GM21717 (cell line): ENCODE measurements around the gene IFITM10.

Source experiments
- ATAC-seq: cut with Tn5 transposase; IDR thresholded peaks from one replicate; pipeline ENCODE4 v1.9.1; 2021; ENCODE audit warnings: mild to moderate bottlenecking, moderate library complexity; ENCODE audit not compliant: unreplicated experiment

The IFITM10 gene

DNA sequence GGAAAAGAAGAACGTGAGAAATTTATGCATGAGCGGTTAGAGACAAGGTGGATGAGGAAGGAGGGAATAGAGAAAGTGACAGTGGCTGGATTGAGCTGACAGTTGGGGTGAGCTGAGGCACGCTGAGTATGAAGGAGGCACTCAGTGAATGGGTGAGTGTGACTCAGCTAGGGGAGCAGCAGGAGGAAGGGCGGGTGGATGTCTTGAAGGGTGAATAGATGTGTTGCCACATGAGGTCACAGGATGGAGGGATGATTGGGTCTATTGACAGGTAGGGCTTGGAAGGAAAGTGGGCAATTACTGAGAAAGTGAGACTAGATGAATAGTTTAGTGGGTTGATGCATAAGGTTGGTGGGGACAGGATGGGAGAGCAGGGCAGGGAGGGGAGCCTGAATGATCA is 8.0 kb downstream of the IFITM10 start:
- ATAC-seq: no peak

DNA sequence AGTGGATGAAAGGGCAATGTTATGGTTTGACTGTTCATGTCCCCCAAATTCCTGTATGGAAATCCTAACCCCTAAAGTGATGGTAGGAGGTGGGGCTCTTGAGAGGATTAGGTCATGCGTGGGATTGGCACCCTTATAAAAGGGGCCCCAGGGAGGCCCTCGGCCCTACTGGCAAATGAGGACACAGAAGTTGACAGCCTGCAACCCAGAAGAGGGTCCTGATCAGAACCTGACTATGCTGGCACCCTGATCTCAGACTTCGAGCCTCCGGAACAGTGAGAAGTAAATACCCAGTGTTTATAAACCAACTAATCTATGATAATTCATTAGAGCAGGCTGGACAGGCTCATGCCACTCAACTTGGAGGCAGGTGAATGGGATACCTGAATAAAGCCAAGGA is 8.7 kb downstream of the IFITM10 start:
- no peak for ATAC-seq

DNA sequence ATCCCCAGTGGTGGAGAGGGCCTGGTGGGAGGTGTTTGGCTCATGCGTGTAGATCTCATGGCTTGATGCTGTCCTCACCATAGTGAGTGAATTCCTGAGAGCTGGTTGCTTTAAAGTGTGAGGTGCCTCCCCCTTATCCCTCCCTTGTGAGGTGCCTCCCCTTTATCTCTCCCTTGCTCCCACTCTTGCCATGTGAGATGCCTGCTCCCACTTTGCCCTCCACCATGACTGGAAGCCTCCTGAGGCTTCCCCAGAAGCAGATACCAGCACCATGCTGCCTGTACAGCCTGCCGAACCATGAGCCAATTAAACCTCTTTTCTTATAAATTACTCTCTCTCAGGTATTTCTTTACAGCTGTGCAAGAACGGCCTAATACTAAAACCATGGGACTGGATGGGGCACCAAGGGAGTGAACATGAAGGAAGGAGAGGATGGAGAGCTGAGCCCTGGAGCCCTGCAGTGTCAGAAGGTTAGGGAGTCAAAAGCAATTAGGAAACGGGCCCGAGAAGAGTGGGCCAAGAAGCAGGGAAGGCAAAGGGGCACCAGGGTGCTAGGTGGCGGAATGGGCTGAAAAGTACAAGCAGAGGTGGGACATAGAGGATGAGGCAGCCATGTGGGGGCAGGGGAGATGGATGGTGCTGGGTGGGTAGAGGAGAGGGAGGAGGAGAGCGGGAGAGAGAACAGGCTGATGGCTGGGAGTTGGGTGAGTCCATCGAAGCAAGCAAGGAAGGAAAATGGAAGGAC is 9.4 kb downstream of the IFITM10 start:
- no peak for ATAC-seq

DNA sequence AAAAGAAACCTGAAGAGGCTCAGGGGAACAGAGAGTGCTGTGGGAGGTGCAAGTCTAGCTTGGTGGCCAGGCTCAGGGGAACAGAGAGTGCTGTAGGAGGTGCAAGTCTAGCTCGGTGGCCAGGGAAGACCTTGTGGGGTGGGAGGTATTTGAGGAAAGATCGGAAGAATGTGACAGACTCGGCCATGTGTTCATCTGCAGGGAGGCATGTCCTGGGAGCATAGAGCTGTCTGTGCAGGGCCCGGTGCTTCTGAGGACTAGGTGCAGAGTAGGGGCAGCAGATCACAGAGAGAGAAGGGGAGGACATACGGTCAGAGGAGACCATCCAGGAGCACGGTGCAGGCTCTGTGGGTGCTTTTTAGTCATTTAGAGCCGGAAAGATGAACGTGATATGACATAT is 10.8 kb downstream of the IFITM10 start:
- no peak for ATAC-seq

DNA sequence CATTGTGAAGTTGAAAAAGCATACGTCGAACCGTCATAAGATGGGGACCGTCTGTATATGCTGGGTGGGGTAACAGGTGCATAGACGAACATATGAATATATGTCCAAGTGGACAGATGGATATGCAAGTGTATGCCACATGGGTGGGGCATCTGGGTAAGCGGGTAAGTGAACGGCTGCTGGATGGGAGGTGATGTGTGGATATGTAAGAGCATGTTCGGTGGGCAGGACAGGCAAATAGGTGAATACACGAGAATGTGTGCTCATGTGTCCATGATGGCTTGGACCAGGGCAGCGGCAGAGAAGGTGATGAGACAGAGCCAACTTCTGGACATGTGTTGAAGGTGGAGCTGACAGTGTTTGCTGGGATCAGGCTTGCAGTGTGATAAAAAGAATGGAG is 12.0 kb downstream of the IFITM10 start:
- no peak for ATAC-seq

DNA sequence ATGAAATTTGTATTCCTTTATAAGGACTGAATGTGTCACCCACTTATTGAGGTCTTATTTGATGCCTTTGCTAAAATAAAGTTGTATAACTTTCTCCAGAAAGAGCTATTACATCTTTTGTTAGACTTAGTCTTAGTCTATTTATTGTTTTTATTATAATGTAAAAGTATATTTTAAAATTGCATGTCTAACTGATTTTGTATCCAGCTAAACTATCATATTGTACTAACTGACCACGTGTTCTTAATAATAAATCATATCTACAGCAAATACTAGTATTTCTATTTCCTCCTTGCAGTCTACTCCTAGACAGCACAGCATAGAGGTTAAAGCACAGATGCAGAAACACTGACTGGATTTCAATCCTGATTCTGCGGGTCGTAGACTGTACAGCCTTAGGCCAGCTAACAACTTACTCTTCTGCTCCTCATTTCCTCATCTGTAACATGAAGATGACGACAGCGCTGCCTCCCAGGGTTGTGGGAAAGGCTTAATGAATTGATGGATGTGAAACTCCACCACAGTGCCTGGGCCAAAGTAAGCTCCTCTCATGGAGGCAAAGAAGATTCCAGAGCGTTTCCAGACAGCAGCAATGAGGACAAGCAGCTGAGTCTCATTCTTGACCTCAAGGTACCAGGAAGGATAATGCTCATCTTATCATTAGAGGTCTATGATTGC is 13.2 kb downstream of the IFITM10 start:
- no peak for ATAC-seq

DNA sequence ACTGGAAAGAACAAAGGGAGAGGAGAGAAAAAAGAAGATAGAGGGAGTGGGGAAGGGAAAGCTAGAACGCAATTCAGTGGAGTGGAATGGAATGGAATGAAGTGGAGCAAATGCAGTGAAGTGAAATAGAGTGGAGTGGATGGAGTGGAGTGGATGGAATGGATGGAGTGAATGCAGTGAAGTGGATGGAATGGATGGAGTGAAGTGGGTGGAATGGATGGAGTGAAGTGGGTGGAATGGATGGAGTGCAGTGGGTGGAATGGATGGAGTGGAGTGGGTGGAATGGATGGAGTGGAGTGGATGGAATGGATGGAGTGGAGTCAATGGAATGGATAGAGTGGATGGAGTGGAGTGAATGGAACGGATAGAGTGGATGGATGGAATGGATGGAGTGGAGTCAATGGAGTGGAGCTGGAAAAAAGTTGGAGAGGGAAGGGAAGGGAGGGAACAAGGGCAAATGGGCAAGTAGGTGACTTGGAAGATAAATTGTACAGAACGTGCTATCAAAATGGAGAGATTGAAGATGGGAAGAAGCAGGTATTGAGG is 13.9 kb downstream of the IFITM10 start:
- ATAC-seq: no peak

DNA sequence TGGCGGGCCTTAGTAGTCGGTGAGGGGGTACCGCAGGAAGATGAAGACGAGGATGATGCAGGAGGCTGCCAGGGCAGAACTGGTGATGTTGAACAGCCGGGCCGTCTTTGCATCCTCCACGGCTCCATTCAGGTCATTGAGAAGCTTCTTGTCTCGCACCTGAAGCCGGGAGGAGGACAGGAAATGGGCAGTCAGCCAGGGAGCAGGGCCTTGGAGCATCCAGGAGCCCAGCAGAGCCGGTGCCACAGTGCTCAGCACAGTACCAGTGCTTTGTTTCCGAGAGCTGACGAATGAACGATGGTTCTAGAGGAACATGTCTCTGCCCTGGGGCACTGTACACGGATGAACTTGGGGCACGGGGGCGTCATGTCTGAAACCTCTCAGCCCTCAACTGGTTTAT is 15.1 kb downstream of the IFITM10 start:
- no peak for ATAC-seq

DNA sequence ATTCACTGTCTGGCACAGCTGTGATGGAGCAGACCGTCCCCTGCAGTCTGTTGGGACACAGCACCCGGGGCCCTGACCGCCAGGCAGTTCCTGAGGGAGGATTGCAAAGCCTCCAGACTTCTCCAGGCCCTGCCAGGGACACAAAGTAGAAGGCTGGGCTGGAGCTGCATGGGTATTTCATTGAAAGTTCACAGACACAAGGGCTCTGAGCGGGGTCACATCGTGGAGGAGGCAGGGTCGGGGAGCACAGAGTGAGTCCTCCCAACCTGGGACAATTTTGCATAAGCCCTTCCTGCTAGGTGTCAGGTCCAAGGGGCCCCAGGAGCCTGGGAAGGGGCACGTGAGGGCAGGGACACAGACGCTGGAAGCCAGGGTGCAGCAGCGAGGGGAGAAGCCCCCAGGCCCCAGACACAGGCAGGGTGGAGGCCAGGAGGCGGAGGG is 15.7 kb downstream of the IFITM10 start:
- no peak for ATAC-seq

DNA sequence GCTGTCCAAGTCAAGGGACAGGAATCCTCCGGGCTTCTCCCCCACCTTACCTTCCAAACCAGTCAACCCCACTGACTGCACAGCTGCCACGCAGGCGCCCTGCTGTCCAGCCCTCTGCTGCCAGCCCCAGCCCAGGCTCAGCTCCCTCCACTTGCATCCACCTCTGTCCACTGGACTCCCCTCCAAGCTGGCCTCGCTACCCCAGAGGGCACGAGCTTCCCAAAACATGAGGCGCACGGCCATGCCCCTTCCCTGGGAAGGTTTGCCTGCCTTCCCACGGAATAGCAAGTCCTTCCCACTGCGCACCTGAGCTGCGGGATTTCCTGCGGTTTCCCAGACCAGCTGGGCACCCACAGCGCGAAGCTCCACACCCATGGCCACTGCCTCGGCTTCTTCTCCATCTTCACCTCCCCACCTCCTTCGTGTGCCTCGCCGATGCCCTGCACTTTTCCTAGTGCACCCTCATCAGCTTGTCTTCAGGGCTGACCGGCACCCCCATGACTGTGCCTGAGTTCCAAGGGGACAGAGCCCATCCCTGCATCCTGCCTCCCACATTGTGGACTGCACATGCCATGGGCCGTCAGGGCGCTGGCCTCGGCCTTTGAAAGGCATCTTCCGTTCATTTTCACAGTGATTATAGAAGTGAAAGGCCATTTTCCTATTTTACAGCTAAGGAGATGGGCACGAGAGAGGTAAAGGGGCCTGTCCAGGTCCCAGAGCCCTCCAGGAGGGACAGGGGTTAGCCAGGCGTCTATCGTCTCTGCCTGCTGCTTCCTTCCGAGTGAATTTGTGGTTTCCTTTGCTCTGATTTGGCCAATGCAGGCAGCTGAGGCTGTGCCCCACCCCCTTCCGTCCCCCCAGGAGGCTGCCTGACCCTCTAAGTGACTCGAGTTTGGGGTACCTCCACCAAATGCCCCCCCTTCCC is 16.4 kb downstream of the IFITM10 start:
- ATAC-seq: no peak

DNA sequence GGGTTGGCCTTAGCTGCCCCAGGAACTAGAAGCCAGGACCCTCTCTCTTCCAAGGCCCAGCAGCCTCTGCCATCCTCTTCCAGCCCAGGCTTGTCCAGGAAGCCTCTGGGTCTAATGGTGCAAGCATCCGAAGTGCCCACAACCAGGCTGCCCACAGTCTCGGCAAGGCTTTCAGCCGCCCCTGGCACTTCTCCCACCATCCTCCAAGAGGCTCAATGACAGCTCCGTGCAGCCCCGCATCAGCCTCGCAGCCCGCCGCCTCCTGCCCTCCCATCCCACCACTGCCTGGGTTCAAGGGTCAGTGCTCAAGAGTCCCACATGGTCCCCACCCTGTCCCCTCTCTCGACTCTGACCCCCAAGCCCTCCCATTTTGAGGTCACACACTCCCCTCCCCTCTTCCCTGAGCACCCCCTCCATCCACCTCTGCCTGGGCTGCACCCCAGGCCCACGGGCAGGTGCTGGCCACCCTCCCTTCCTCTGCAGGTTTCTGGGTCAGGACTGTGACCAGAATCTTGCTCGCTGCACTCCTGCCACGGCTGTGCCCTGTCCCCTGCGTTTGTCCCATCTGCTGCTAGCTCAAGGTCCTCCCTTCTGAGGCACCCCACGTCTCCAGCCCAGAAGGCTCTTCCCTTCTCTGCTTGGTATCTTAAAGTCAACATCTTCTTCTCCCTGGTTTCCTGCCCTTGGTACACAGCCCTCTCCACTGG is 17.2 kb downstream of the IFITM10 start:
- no peak for ATAC-seq

DNA sequence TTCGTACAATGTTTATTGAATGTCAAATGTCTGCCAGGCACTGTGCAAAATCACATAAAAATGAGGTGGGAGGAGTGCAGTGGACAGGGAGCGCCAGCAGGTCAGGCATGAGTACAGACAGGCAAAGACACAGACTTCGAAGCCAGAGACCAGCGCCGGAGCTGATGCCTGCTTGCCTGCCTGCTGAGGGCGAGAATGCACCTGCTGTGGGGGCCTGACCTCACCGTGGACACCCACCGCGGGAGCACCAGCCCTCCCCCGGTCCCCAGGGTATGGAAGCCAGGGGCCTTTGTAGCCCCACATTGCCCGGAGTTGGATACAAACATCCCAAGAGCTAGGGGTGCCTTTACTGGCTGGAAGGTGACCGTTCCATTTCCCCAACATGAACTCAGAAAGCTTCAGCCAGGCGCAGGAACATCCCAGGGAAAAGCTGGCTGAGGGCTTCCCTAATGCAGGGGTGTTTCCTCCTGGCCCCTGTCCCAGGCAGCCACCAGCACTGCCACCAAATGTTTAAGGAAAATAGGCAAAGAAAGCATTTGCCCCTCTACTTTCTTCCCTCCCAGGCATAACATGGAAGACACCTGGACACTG is 17.9 kb downstream of the IFITM10 start:
- ATAC-seq: no peak

DNA sequence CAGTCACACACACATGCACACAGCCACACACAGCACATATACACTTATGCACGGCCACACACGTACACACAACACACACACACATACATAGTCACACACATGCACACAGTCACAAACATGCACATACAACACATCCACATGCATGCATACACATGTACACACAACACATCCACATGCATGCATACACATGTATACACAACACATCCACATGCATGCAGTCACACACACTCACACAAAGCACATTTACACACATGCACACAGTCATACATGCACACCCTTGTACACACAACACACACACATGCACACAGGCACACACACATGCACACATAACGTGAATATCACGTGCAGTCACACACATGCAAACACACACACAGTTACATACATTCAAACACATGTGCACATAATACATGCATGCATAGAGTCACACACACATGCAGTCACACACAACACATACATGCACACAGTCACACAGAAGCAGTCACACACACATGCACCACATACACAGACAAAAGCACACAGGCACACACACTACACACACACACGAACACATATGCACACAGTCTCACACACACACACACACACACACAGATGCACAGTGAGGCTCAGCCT is 18.8 kb downstream of the IFITM10 start:
- ATAC-seq: no peak

DNA sequence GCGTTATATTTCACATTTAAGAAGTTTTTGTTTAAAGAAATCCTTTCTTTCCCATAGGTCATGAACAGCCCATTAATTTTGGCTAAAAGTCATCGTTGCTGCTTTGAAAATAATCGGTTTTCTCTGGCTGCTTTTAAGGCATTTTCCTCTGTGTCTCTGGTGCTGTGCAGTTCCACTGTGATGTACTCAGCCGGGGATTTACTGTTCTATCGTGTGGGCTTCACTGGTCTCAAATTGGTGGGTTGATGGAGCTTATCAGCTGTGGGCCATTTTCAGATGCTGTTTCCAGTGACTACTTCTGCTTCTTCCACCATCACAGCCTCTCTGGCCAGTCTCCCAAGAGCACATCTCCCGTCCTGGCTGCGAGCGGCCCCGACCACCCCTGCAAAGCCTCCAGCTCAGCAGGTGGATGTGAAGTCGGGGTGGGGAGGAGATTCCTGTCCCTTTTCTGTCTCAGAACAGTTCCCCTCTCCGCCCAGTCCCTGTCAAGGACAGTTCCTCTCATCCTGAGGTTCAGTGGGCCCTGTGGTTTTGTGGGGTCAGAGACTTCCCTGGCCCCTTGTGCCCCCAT is 20.3 kb downstream of the IFITM10 start:
- no peak for ATAC-seq

DNA sequence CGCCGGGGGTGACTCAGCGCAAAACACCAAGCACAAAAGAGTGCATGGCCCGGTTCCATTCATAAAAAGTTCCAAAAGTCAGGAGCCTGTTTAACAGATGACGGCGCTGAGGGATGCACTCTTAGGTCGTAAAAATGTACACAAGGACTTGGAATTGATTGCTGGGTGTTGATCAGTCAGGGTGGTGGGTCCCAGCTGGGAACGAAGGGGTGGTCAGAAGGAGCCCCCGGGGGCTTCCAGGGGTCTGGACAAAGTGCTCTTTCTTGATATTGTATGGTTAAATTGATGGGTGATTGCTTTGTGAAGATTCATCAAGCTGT is 20.7 kb downstream of the IFITM10 start:
- ATAC-seq: no peak

DNA sequence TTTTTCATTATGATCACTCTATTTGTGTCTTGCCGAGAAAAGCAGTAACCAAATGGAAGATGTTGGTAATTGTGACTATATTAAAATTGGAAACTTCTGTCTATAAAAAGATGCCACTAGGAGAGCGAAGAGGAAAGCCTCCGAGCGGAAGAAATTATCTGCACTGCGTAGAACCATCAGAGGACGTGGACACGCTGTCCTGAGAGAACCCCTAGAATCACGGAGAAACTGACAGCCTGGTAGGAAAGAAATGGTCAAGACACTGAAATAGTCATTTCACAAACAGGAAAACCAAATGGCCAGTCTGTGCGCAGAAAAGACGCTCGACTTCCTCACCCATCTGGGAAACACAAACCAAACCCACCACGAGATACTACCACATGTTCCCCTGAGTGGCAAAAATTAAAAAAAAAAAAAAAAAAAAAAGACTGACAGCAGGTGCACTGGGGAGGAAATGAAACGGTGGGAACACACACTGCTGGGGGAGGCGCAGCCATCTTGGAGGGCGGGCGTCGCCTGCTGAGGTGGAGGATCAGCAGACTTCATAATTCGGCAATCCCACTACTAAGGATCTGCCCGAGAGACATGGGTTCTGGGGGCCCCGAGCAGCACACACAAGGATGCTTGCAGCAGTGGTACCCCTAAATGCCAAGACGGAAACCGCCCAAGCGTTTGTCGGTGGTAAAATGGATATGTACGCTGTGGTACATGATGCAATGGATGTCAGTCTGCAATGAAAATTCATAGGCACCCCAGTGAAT is 21.3 kb downstream of the IFITM10 start:
- ATAC-seq: no peak

DNA sequence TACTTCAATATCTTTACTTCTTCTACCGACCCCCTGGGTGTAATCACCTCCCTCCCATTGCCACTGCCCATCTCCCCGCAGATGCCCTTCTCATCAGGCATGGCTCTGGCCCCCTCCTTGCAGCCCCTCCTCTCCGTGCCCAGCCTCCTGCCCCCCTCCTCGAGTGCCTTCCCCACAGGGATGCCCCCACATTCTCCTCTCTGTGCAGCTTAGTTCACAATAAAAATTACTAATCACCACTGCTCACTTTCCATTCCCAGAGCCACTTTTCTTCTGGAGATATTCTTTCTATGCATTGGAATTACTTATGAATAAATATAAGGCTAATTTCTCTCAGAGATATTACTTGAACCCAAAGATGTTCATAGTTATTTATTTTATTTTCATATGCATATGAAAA is 22.1 kb downstream of the IFITM10 start:
- no peak for ATAC-seq

DNA sequence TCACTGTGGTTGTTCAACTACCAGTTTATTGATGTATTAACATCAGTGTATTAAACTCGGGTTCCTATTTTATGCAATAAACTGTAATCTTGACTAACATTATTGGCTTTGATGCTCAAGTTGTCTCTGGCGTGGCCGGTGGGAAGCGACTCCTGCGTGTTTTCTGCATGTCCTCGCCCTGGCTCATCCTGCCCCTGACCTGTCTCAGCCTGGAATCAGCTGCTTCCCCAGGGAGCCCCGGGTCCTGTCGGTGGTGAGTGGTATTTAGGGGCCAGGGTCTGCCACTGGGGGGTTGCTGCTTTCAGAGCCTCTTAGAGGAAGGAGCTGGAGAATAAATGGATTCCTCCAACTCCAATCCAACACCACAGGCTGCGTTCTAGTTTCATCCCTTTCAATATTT is 22.5 kb downstream of the IFITM10 start:
- no peak for ATAC-seq

DNA sequence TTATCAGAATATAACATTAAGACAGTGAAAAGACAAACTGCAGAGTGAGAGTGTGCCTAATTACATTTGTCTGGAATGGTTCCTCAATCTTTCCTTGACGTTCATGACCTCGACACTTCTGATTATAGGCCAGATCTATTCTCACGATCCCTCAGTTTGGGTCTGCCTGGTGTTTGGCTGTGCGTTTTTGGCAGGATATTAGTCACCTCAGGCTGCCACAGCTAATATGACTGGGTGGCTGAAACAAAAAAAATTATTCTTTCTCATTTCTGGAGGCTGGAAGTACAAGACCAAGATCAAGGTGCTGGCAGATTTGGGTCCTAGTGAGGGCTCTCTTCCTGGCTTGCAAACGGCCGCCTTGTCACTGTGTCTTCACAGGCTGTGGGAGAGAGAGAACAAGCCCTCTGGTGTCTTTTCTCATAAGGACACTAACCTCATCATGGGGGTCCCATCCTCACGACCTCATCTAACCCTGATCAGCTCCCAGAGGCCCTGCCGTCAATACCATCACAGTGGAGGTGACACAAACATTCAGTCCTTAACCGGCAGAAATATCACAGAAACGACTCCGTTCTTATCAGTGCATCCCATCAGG is 23.2 kb downstream of the IFITM10 start:
- no peak for ATAC-seq
